ENCODE measurements around the gene APOH. TPM values are rescaled to one million over a fixed set of nuclear protein-coding genes. Genes with fewer than 3 reads are reported as not detected.
A peak's percentile ranks its signal among the peaks of the same experiment; 100 is the strongest.

The APOH gene
- total RNA-seq, 1 experiment from 2014 or later = 1.2 TPM

GRCh38 chr17:66273586-66273848 is 44.3 kb upstream of the APOH start:
- Histone ChIP-seq H3K9me3 (ENCODE audit: control insufficient read depth, insufficient read depth, low read depth, low read length) (peaks cover 8% of the 10 kb centered on the region; the same call in 1 of the 2 replicates), H3K27ac (ENCODE audit: low read length) (peak overlapping the region; percentile 78), H3K36me3 (ENCODE audit: control insufficient read depth, insufficient read depth, low read length) (no peaks in the 10 kb centered on the region), H3K4me3 (ENCODE audit: low read depth in 2 of 2, low read length in 2 of 2) (peak overlapping the region in 1 of 2 experiments; percentile 29; a peak in 2 of 4 replicates), H3K4me1 (ENCODE audit: control insufficient read depth, insufficient read depth, low read length) (peaks cover 28% of the 10 kb centered on the region), H3K27me3 (ENCODE audit: control insufficient read depth, insufficient read depth, low read length) (no peaks in the 10 kb centered on the region)
- intact Hi-C loops (cut with micrococcal nuclease; ENCODE audit: unreplicated experiment) = no loop called here
- CTCF ChIA-PET = no interaction called here
- in situ Hi-C loops (cut with HindIII; ENCODE audit: low pct_unique_long_range_greater_than_20kb, low sequenced_read_pairs) = no loop called here
- ATAC-seq (peak; percentile 49; the same call in 1 of the 2 replicates), DNase-seq (ENCODE audit: low read depth, low spot score) (no peak)
- BruUV-seq (replicated peaks) = no TSS peak
- TF ChIP-seq SIN3A (IDR thresholded peaks at IDR 0.05; ENCODE audit: borderline replicate concordance, insufficient read depth, low read depth, low read length) (no peak), CTCF (IDR thresholded peaks at IDR 0.05) (no peak), POLR2AphosphoS5 (IDR thresholded peaks at IDR 0.05; ENCODE audit: low read depth, low read length) (no peak), REST (IDR thresholded peaks at IDR 0.05; ENCODE audit: insufficient read depth in 1 of 2, low read depth in 2 of 2, low read length in 1 of 2) (no peak), TCF7L2 (IDR thresholded peaks at IDR 0.05; ENCODE audit: low read depth, low read length) (no peak)
- POLR2A ChIA-PET = interaction anchor here (0.6 kb wide), 2 partner anchors 347 to 358 kb away, joined by 3 to 14 read pairs; no protein-coding TSS in a partner anchor

- Histone ChIP-seq H3K4me3 (ENCODE audit: low read depth in 2 of 2, low read length in 2 of 2) (peak overlapping the region; percentile 4 to 29; a peak in 3 of 4 replicates), H3K27me3 (ENCODE audit: control insufficient read depth, insufficient read depth, low read length) (no peaks in the 10 kb centered on the region), H3K27ac (ENCODE audit: low read length) (peak overlapping the region; percentile 78), H3K4me1 (ENCODE audit: control insufficient read depth, insufficient read depth, low read length) (peaks cover 34% of the 10 kb centered on the region), H3K9me3 (ENCODE audit: control insufficient read depth, insufficient read depth, low read depth, low read length) (peaks cover 8% of the 10 kb centered on the region; the same call in 1 of the 2 replicates), H3K36me3 (ENCODE audit: control insufficient read depth, insufficient read depth, low read length) (no peaks in the 10 kb centered on the region)
- intact Hi-C loops (cut with micrococcal nuclease; ENCODE audit: unreplicated experiment) (no loop called here), in situ Hi-C loops (cut with HindIII; ENCODE audit: low pct_unique_long_range_greater_than_20kb, low sequenced_read_pairs) (no loop called here)
- ChIA-PET POLR2A (interaction anchor here (0.5 to 0.6 kb wide), 4 partner anchors 348 to 1865 kb away, joined by 3 to 14 read pairs (median 4); no protein-coding TSS in a partner anchor), CTCF (interaction anchor here (0.6 kb wide), 1 partner anchor 668 kb away, joined by 3 read pairs; no protein-coding TSS in a partner anchor)
- no TSS peak for BruUV-seq (replicated peaks)
- ATAC-seq (peak; percentile 50), DNase-seq (ENCODE audit: low read depth, low spot score) (no peak)
- TF ChIP-seq REST (IDR thresholded peaks at IDR 0.05; ENCODE audit: insufficient read depth in 1 of 2, low read depth in 2 of 2, low read length in 1 of 2) (no peak), POLR2AphosphoS5 (IDR thresholded peaks at IDR 0.05; ENCODE audit: low read depth, low read length) (no peak), CTCF (IDR thresholded peaks at IDR 0.05) (no peak), SIN3A (IDR thresholded peaks at IDR 0.05; ENCODE audit: borderline replicate concordance, insufficient read depth, low read depth, low read length) (no peak), TCF7L2 (IDR thresholded peaks at IDR 0.05; ENCODE audit: low read depth, low read length) (no peak)
Observed at GRCh38 chr17:66272811-66273585, 43.8 kb upstream of the APOH start.
